Kidney (tissue), 14 donors: Measurements from ENCODE around the gene GTF2IRD1. TPM values are rescaled to one million over a fixed set of nuclear protein-coding genes. Genes with fewer than 3 reads are reported as not detected.

Source experiments
- DNase-seq, 5 donors: peaks; one replicate each; pipeline ENCODE4 v3.0.0-alpha.2; 2013 to 2020
- FAIRE-seq: peaks from 2 replicates; lab custom pipeline; 2012; peaks lifted over from hg19 to GRCh38; lab: Jason Lieb, UNC
- H3K27ac ChIP-seq, 2 donors: one replicate each; pipeline ENCODE4 v1.7.0; 2013; ENCODE audit warnings: low read depth in 2 of 2, low read length in 2 of 2, inconsistent platforms in 1 of 2
- H3K27me3 ChIP-seq: one replicate; pipeline ENCODE4 v1.7.1; 2013; ENCODE audit warnings: low read length, inconsistent platforms; ENCODE audit not compliant: control insufficient read depth, insufficient read depth
- H3K36me3 ChIP-seq, 3 donors: one replicate each; pipeline versions ENCODE4 v1.7.0 to v1.7.1; 2013; ENCODE audit warnings: low read length in 3 of 3, control low read depth in 1 of 3, inconsistent platforms in 1 of 3; ENCODE audit not compliant: insufficient read depth in 3 of 3, control insufficient read depth in 2 of 3
- H3K4me1 ChIP-seq, 3 donors: one replicate each; pipeline versions ENCODE4 v1.7.0 to v1.7.1; 2013; ENCODE audit warnings: low read length in 3 of 3, inconsistent platforms in 1 of 3, low read depth in 1 of 3; ENCODE audit not compliant: control insufficient read depth in 2 of 3, insufficient read depth in 2 of 3
- H3K4me3 ChIP-seq, 3 donors: one replicate each; pipeline versions ENCODE4 v1.7.0 to v1.8.1; 2013; ENCODE audit warnings: low read length in 3 of 3, control low read depth in 1 of 3, inconsistent platforms in 1 of 3
- H3K9ac ChIP-seq, 3 donors: one replicate each; pipeline versions ENCODE4 v1.7.0 to v1.7.1; 2013; ENCODE audit warnings: low read length in 3 of 3, control low read depth in 1 of 3, inconsistent platforms in 1 of 3
- H3K9me3 ChIP-seq, 3 donors: one replicate each; pipeline versions ENCODE4 v1.7.0 to v1.7.1; 2013; ENCODE audit warnings: low read length in 3 of 3, control low read depth in 1 of 3, inconsistent platforms in 1 of 3; ENCODE audit not compliant: control insufficient read depth in 2 of 3, insufficient read depth in 1 of 3
- CTCF ChIP-seq: IDR thresholded peaks from 3 replicates; pipeline ENCODE4 v1.5.1; 2012; ENCODE audit warnings: mild to moderate bottlenecking, moderate library complexity, borderline replicate concordance; ENCODE audit not compliant: insufficient read depth; ENCODE audit errors: extremely low read depth
- intact Hi-C: fragments of 100-400 bp; cut with DNase I; formaldehyde crosslinking; loops from one replicate; pipeline ENCODE4 v1.11.1; 2022
- polyA plus RNA-seq: library from polyadenylated mRNA; stranded (reverse); fragments of 350-450 nt; fragmentation: Illumina TruSeq; extraction: RNeasy Lipid Tissue Mini Kit (QIAGEN cat#74804); gene quantifications from one replicate; pipeline ENCODE4 v1.2.3, GENCODE V29; 2014; ENCODE audit warnings: low read depth, low replicate concordance; ENCODE audit not compliant: insufficient read depth
- total RNA-seq: library from RNA; stranded (reverse); fragmentation: NEBNext Ultra II Directional; extraction: Animal tissue kit (Norgen Biotek cat#: 25700); gene quantifications from one replicate; pipeline ENCODE4 v1.2.1, GENCODE V29; 2021
- donor health status: control.
- donor health status: control.
- donor health status: control.
- donor health status: control.
- donor health status: control.
- donor health status: DM: yes; HTN: yes; CAD: no.
- donor health status: Normal renal cell carcinoma (clear cell type).

Gene GTF2IRD1
- total and polyA plus RNA-seq, 2 donors from 2014 or later = 28.2 to 35.8 TPM

- H3K27ac ChIP-seq = no peak overlapping the region
- H3K9ac ChIP-seq = no peak overlapping the region
- H3K4me3 ChIP-seq = no peak overlapping the region
- no peaks in the 10 kb centered on the region for H3K9me3 ChIP-seq
- H3K4me1 ChIP-seq = peaks cover 0 to 11% (median 8%) of the 10 kb centered on the region in 3 donors
- intact Hi-C loops = no loop called here
- TF ChIP-seq CTCF = no peak
- peak in 1 of 5 donors; percentile 46 for DNase-seq
- H3K27me3 ChIP-seq = no peaks in the 10 kb centered on the region
- H3K36me3 ChIP-seq = no peaks in the 10 kb centered on the region
- FAIRE-seq = no peak
Measured at GRCh38 chr7:74473116-74473515, 19.4 kb downstream of the GTF2IRD1 start.

- no peak overlapping the region for H3K27ac ChIP-seq
- FAIRE-seq = no peak
Measured at GRCh38 chr7:74474271-74474865, 20.7 kb downstream of the GTF2IRD1 start.

GRCh38 chr7:74475243-74475986 lies 21.7 kb downstream of the GTF2IRD1 start:
- DNase-seq (peak in 1 of 5 donors; percentile 48), FAIRE-seq (no peak)
- Histone ChIP-seq H3K36me3 (no peaks in the 10 kb centered on the region), H3K9ac (no peak overlapping the region), H3K27me3 (no peaks in the 10 kb centered on the region), H3K9me3 (no peaks in the 10 kb centered on the region), H3K4me3 (no peak overlapping the region), H3K4me1 (peaks cover 0 to 25% (median 22%) of the 10 kb centered on the region in 3 donors), H3K27ac (no peak overlapping the region)
- intact Hi-C loops = no loop called here
- no peak for TF ChIP-seq CTCF

More at GRCh38 chr7:74474271-74474865, 20.7 kb downstream of the GTF2IRD1 start:
- intact Hi-C loops = no loop called here
- Histone ChIP-seq H3K9me3 (no peaks in the 10 kb centered on the region), H3K4me1 (peaks cover 0 to 19% (median 15%) of the 10 kb centered on the region in 3 donors), H3K4me3 (no peak overlapping the region), H3K9ac (no peak overlapping the region), H3K27me3 (no peaks in the 10 kb centered on the region), H3K36me3 (no peaks in the 10 kb centered on the region)
- TF ChIP-seq CTCF = no peak
- no peak for DNase-seq
